ENCODE data around the gene LPCAT3. TPM values are rescaled to one million over a fixed set of nuclear protein-coding genes. Genes with fewer than 3 reads are reported as not detected.

The LPCAT3 gene
- total RNA-seq, 1 donor from 2014 or later, result 21.3 TPM

GRCh38 chr12:6959058-6959804, 59.0 kb downstream of the LPCAT3 start:
- no peak for TF ChIP-seq CTCF (IDR thresholded peaks at IDR 0.05)
- Mint-ChIP-seq H3K27me3 (no peaks in the 10 kb centered on the region), H3K4me3 (peak overlapping the region; percentile 88), H3K36me3 (ENCODE audit: low read depth) (peaks cover 63% of the 10 kb centered on the region), H3K9me3 (no peaks in the 10 kb centered on the region), H3K4me1 (peaks cover 93% of the 10 kb centered on the region), H3K27ac (peak overlapping the region; percentile 98)
- ChIA-PET POLR2A (interaction anchor here (0.6 to 17.0 kb wide), 14 partner anchors 9 to 425 kb away, joined by 3 to 1516 read pairs (median 4); partner anchors contain the start of genes C12orf57, CLSTN3, COPS7A and GAPDH), CTCF (interaction anchor here (1.4 to 13.0 kb wide), 3 partner anchors 13 to 35 kb away, joined by 3 to 571 read pairs (median 10); partner anchors contain the start of genes C12orf57, PTPN6 and RNU7-1)
- DNase-seq, result peak; percentile 65
- intact Hi-C loops (cut with micrococcal nuclease), result loop anchor here (1.0 to 10.0 kb wide), 3 partner anchors 8 to 534 kb away; partner anchors contain the start of genes LPAR5 and PTPN6
- ATAC-seq (ENCODE audit: low read depth), result peak; percentile 62

- Mint-ChIP-seq H3K27me3 (no peaks in the 10 kb centered on the region), H3K36me3 (ENCODE audit: low read depth) (peaks cover 69% of the 10 kb centered on the region), H3K4me3 (peak overlapping the region; percentile 88), H3K27ac (peak overlapping the region; percentile 98), H3K4me1 (peaks cover 97% of the 10 kb centered on the region), H3K9me3 (no peaks in the 10 kb centered on the region)
- intact Hi-C loops (cut with micrococcal nuclease), result loop anchor here (1.0 to 10.0 kb wide), 3 partner anchors 7 to 534 kb away; partner anchors contain the start of genes LPAR5 and PTPN6
- TF ChIP-seq CTCF (IDR thresholded peaks at IDR 0.05), result no peak
- ChIA-PET POLR2A (interaction anchor here (0.6 to 17.0 kb wide), 11 partner anchors 10 to 425 kb away, joined by 3 to 1516 read pairs (median 4); partner anchors contain the start of genes C12orf57, COPS7A, GAPDH and PTPN6), CTCF (interaction anchor here (1.2 to 13.0 kb wide), 3 partner anchors 12 to 153 kb away, joined by 3 to 571 read pairs (median 3); partner anchors contain the start of genes C12orf57, PTPN6 and RNU7-1)
- DNase-seq, result peak; percentile 27
- no peak for ATAC-seq (ENCODE audit: low read depth)
Measured at GRCh38 chr12:6958609-6959057, 59.6 kb downstream of the LPCAT3 start.

- peaks cover 100% of the 10 kb centered on the region for H3K4me1 Mint-ChIP-seq
- H3K27ac Mint-ChIP-seq, result peak overlapping the region; percentile 98
- H3K4me3 Mint-ChIP-seq, result peak overlapping the region; percentile 88
- ChIA-PET CTCF (interaction anchor here (1.2 to 13.0 kb wide), 3 partner anchors 12 to 154 kb away, joined by 3 to 571 read pairs (median 3); partner anchors contain the start of genes C12orf57, PTPN6 and RNU7-1), POLR2A (interaction anchor here (0.6 to 17.0 kb wide), 6 partner anchors 10 to 323 kb away, joined by 3 to 1516 read pairs (median 8); partner anchors contain the start of genes C12orf57, PTPN6, RNU7-1 and SPSB2)
- H3K36me3 Mint-ChIP-seq (ENCODE audit: low read depth), result peaks cover 75% of the 10 kb centered on the region
- ATAC-seq (ENCODE audit: low read depth) (no peak), DNase-seq (no peak)
- H3K27me3 Mint-ChIP-seq, result no peaks in the 10 kb centered on the region
- no peak for TF ChIP-seq CTCF (IDR thresholded peaks at IDR 0.05)
- intact Hi-C loops (cut with micrococcal nuclease), result loop anchor here (10.0 kb wide), 2 partner anchors 323 to 533 kb away; partner anchors contain the start of gene LPAR5
- H3K9me3 Mint-ChIP-seq, result no peaks in the 10 kb centered on the region
Measured at GRCh38 chr12:6957741-6958608, 60.3 kb downstream of the LPCAT3 start.

- Mint-ChIP-seq H3K4me1 (peaks cover 96% of the 10 kb centered on the region), H3K27ac (peak overlapping the region; percentile 98), H3K4me3 (peak overlapping the region; percentile 68), H3K9me3 (no peaks in the 10 kb centered on the region), H3K27me3 (no peaks in the 10 kb centered on the region), H3K36me3 (ENCODE audit: low read depth) (peaks cover 82% of the 10 kb centered on the region)
- DNase-seq, result no peak
- ChIA-PET CTCF (interaction anchor here (3.4 to 13.0 kb wide), 2 partner anchors 7 to 11 kb away, joined by 17 to 571 read pairs; partner anchors contain the start of genes C12orf57, PTPN6 and RNU7-1), POLR2A (interaction anchor here (1.7 to 17.0 kb wide), 3 partner anchors 7 to 84 kb away, joined by 6 to 1516 read pairs (median 9); partner anchors contain the start of genes C12orf57, PTPN6, RNU7-1 and SPSB2)
- no peak for ATAC-seq (ENCODE audit: low read depth)
- intact Hi-C loops (cut with micrococcal nuclease), result loop anchor here (10.0 kb wide), 2 partner anchors 322 to 532 kb away; partner anchors contain the start of gene LPAR5
- no peak for TF ChIP-seq CTCF (IDR thresholded peaks at IDR 0.05)
Measured at GRCh38 chr12:6957151-6957701, 61.0 kb downstream of the LPCAT3 start.
